Osteoblast (primary cell): ENCODE data around the gene KYNU. TPM values are rescaled to one million over a fixed set of nuclear protein-coding genes. Genes with fewer than 3 reads are reported as not detected.

Source experiments
- DNase-seq: peaks from one replicate; pipeline ENCODE4 v3.0.0; 2011; ENCODE audit warnings: low spot score, mixed read lengths; ENCODE audit not compliant: insufficient read length; ENCODE audit errors: missing footprints
- H2AFZ ChIP-seq: 2 replicates; pipeline ENCODE4 v1.6.0; 2011; ENCODE audit warnings: mild to moderate bottlenecking, low read length
- H3K27ac ChIP-seq: 2 replicates; pipeline ENCODE4 v1.5.1; 2011; ENCODE audit warnings: mild to moderate bottlenecking, low read depth, low read length, moderate library complexity
- H3K27me3 ChIP-seq: 2 replicates; pipeline ENCODE4 v1.6.0; 2012; ENCODE audit warnings: mild to moderate bottlenecking, control low read depth, inconsistent platforms, low read length, moderate library complexity; ENCODE audit not compliant: insufficient read depth
- H3K36me3 ChIP-seq: 2 replicates; pipeline ENCODE4 v1.5.1; 2011; ENCODE audit warnings: mild to moderate bottlenecking, low read length, control low read depth, moderate library complexity; ENCODE audit not compliant: insufficient read depth
- H3K4me1 ChIP-seq: 2 replicates; pipeline ENCODE4 v1.5.1; 2011; ENCODE audit warnings: mild to moderate bottlenecking, low read length, control low read depth, moderate library complexity; ENCODE audit not compliant: insufficient read depth
- H3K4me2 ChIP-seq: 2 replicates; pipeline ENCODE4 v1.6.0; 2011; ENCODE audit warnings: mild to moderate bottlenecking, low read length; ENCODE audit not compliant: insufficient read depth
- H3K4me3 ChIP-seq: fragments of 200-600 bp; sonication (generic); 3 replicates; pipeline ENCODE4 v1.5.1; 2012; ENCODE audit warnings: mild to moderate bottlenecking, low read length, inconsistent platforms; ENCODE audit not compliant: insufficient read depth
- H3K79me2 ChIP-seq: 2 replicates; pipeline ENCODE4 v1.6.0; 2012; ENCODE audit warnings: mild to moderate bottlenecking, low read length, control low read depth, inconsistent platforms; ENCODE audit not compliant: insufficient read depth
- H3K9me3 ChIP-seq: 2 replicates; pipeline ENCODE4 v1.5.1; 2011; ENCODE audit warnings: low read depth, low read length, control low read depth
- H4K20me1 ChIP-seq: 2 replicates; pipeline ENCODE4 v1.6.0; 2012; ENCODE audit warnings: mild to moderate bottlenecking, low read length, control low read depth; ENCODE audit not compliant: insufficient read depth
- CTCF ChIP-seq: IDR thresholded peaks from 2 replicates; pipeline ENCODE4 v1.5.1; 2011; ENCODE audit warnings: mild to moderate bottlenecking, low read depth, low read length, moderate library complexity; ENCODE audit errors: extremely low read depth
- total RNA-seq: library from RNA; depleted of rRNA; stranded (reverse); fragments of >200 nt; gene quantifications from 2 replicates; pipeline ENCODE4 v1.2.3, GENCODE V29; 2012

The KYNU gene
- total RNA-seq, 1 donor = 10.9 TPM

DNA sequence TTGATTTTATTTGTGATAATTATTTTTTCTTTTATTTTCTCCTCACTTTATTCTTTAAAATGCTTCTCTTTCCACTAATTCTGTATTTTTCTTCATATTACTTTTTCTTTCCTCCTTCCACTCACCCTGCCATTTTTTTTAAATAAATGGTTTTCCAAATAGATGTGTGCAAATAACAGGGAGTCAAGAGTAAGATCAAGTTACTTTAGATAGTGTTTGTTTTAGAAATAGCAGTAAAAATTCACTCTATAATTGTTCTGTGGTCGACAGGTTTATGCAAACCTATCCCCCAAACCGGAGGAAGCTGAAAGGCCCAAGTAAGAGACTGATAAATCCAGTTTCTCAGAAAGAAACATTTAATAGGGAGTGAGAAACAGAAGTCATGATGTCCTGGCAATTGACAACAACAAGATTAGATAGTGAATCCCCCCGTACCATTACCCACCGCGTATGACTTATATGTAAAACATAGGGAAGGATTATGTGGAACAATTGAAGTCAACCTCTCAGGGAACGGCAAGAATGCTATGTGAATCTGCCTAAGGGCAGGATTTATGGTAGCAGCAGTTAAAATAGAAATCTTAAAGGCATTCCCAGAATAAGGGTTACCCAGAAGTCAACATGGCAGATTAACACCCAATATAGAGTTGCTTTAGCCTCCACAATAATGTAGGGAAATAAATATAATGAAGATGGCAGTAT is 75.5 kb downstream of the KYNU start:
- H3K79me2 ChIP-seq = no peaks in the 10 kb centered on the region
- TF ChIP-seq CTCF = no peak
- no peaks in the 10 kb centered on the region for H3K4me1 ChIP-seq
- no peak overlapping the region for H2AFZ ChIP-seq
- no peaks in the 10 kb centered on the region for H3K9me3 ChIP-seq
- DNase-seq = no peak
- H3K27ac ChIP-seq = no peak overlapping the region
- H3K4me2 ChIP-seq = no peak overlapping the region
- H3K4me3 ChIP-seq = no peak overlapping the region
- H4K20me1 ChIP-seq = no peaks in the 10 kb centered on the region
- H3K36me3 ChIP-seq = no peaks in the 10 kb centered on the region
- no peaks in the 10 kb centered on the region for H3K27me3 ChIP-seq

DNA sequence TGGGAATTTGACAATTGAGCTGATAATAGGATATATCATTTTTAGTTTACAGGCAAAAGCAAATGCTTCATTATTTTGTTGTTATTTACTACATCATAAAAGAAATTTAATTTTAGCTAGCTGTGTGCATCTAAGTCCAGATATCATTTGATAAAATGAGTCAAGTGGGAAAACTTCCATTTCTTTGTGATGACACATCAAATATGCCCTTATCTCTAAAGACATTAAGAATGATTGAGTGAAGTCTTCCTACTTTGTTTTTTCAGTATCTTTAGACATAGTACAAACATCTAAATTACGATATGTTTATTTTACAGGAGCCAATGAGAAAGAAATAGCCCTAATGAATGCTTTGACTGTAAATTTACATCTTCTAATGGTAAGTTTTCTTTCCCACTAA is 77.0 kb downstream of the KYNU start:
- TF ChIP-seq CTCF = no peak
- H3K79me2 ChIP-seq = no peaks in the 10 kb centered on the region
- no peaks in the 10 kb centered on the region for H3K36me3 ChIP-seq
- H3K27me3 ChIP-seq = no peaks in the 10 kb centered on the region
- H4K20me1 ChIP-seq = no peaks in the 10 kb centered on the region
- no peak overlapping the region for H3K4me3 ChIP-seq
- H3K9me3 ChIP-seq = no peaks in the 10 kb centered on the region
- no peak overlapping the region for H3K27ac ChIP-seq
- no peak overlapping the region for H2AFZ ChIP-seq
- H3K4me1 ChIP-seq = no peaks in the 10 kb centered on the region
- no peak overlapping the region for H3K4me2 ChIP-seq
- no peak for DNase-seq

DNA sequence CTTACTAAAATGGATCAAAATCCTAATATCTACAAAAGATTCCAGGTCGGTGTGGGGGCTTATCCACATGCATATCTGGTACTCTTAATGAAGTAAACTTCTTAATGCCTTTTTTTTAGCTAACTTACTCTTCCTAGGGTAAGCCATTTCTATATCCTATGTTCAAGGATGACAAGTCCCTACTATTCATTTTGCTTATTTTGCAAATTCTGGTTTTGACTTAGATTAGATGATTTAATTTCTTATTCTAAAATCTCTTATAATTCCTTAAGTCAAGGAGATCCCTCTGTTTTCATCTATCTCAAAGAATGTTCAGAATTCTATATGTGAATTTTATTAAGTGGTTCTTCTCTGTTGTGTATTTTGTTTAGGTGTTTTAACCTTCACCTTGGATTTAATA is 79.7 kb downstream of the KYNU start:
- H3K4me3 ChIP-seq = no peak overlapping the region
- no peak for TF ChIP-seq CTCF
- DNase-seq = no peak
- no peaks in the 10 kb centered on the region for H3K4me1 ChIP-seq
- H3K27me3 ChIP-seq = no peaks in the 10 kb centered on the region
- no peaks in the 10 kb centered on the region for H3K79me2 ChIP-seq
- no peak overlapping the region for H3K4me2 ChIP-seq
- H3K36me3 ChIP-seq = no peaks in the 10 kb centered on the region
- H4K20me1 ChIP-seq = no peaks in the 10 kb centered on the region
- H3K27ac ChIP-seq = no peak overlapping the region
- H2AFZ ChIP-seq = no peak overlapping the region
- H3K9me3 ChIP-seq = no peaks in the 10 kb centered on the region

- Histone ChIP-seq H3K9me3 (no peaks in the 10 kb centered on the region), H4K20me1 (no peaks in the 10 kb centered on the region), H3K36me3 (no peaks in the 10 kb centered on the region), H3K4me3 (no peak overlapping the region), H3K4me2 (no peak overlapping the region), H3K4me1 (peaks cover 5% of the 10 kb centered on the region), H3K27ac (no peak overlapping the region), H3K79me2 (no peaks in the 10 kb centered on the region), H2AFZ (no peak overlapping the region), H3K27me3 (no peaks in the 10 kb centered on the region)
- TF ChIP-seq CTCF = no peak
- DNase-seq = no peak
Observed at GRCh38 chr2:142961202-142961601, 83.7 kb downstream of the KYNU start.
